ENCODE measurements around the gene WNT2B. TPM values are rescaled to one million over a fixed set of nuclear protein-coding genes. Genes with fewer than 3 reads are reported as not detected.
A peak's percentile ranks its signal among the peaks of the same experiment; 100 is the strongest.

The WNT2B gene
- total RNA-seq, 1 experiment from 2014 or later, result 1.6 TPM

- ATAC-seq, result no peak
- Histone ChIP-seq H3K27me3 (ENCODE audit: control insufficient read depth, insufficient read depth, low read length) (no peaks in the 10 kb centered on the region), H3K9me3 (ENCODE audit: control insufficient read depth, insufficient read depth, low read depth, low read length) (no peaks in the 10 kb centered on the region), H3K36me3 (ENCODE audit: control insufficient read depth, insufficient read depth, low read length) (peaks cover 3% of the 10 kb centered on the region; the same call in 1 of the 2 replicates), H3K27ac (ENCODE audit: low read length) (no peak overlapping the region), H3K4me1 (ENCODE audit: control insufficient read depth, insufficient read depth, low read length) (no peaks in the 10 kb centered on the region), H3K4me3 (ENCODE audit: low read depth in 2 of 2, low read length in 2 of 2) (no peak overlapping the region)
- intact Hi-C loops (cut with micrococcal nuclease; ENCODE audit: unreplicated experiment) (no loop called here), in situ Hi-C loops (cut with HindIII; ENCODE audit: low pct_unique_long_range_greater_than_20kb, low sequenced_read_pairs) (no loop called here)
- TF ChIP-seq CTCF (IDR thresholded peaks at IDR 0.05) (no peak), TCF7L2 (IDR thresholded peaks at IDR 0.05; ENCODE audit: low read depth, low read length) (no peak), SIN3A (IDR thresholded peaks at IDR 0.05; ENCODE audit: borderline replicate concordance, insufficient read depth, low read depth, low read length) (no peak), REST (IDR thresholded peaks at IDR 0.05; ENCODE audit: insufficient read depth in 1 of 2, low read depth in 2 of 2, low read length in 1 of 2) (no peak), POLR2AphosphoS5 (IDR thresholded peaks at IDR 0.05; ENCODE audit: low read depth, low read length) (no peak)
- BruUV-seq (replicated peaks), result no TSS peak
- CTCF ChIA-PET, result no interaction called here
- POLR2A ChIA-PET, result no interaction called here
- DNase-seq (ENCODE audit: low read depth, low spot score), result peak; percentile 4
Observed at GRCh38 chr1:112575154-112575804, 66.5 kb downstream of the WNT2B start.

GRCh38 chr1:112576240-112576639 lies 67.5 kb downstream of the WNT2B start:
- ATAC-seq (no peak), DNase-seq (ENCODE audit: low read depth, low spot score) (no peak)
- POLR2A ChIA-PET, result no interaction called here
- Histone ChIP-seq H3K27ac (ENCODE audit: low read length) (no peak overlapping the region), H3K9me3 (ENCODE audit: control insufficient read depth, insufficient read depth, low read depth, low read length) (no peaks in the 10 kb centered on the region), H3K36me3 (ENCODE audit: control insufficient read depth, insufficient read depth, low read length) (peaks cover 3% of the 10 kb centered on the region; the same call in 1 of the 2 replicates), H3K27me3 (ENCODE audit: control insufficient read depth, insufficient read depth, low read length) (no peaks in the 10 kb centered on the region), H3K4me1 (ENCODE audit: control insufficient read depth, insufficient read depth, low read length) (no peaks in the 10 kb centered on the region), H3K4me3 (ENCODE audit: low read depth in 2 of 2, low read length in 2 of 2) (no peak overlapping the region)
- CTCF ChIA-PET, result no interaction called here
- in situ Hi-C loops (cut with HindIII; ENCODE audit: low pct_unique_long_range_greater_than_20kb, low sequenced_read_pairs), result no loop called here
- TF ChIP-seq POLR2AphosphoS5 (IDR thresholded peaks at IDR 0.05; ENCODE audit: low read depth, low read length) (no peak), CTCF (IDR thresholded peaks at IDR 0.05) (no peak), TCF7L2 (IDR thresholded peaks at IDR 0.05; ENCODE audit: low read depth, low read length) (no peak)
- intact Hi-C loops (cut with micrococcal nuclease; ENCODE audit: unreplicated experiment), result no loop called here
- no TSS peak for BruUV-seq (replicated peaks)

Small RNA genes lying within 50 kb of the gene (microRNA-seq; reads per million reads assigned to microRNA genes)
- not detected for gene MIR4256 (ENCODE audit: unreplicated experiment)

Other genes starting within 250 kb of the WNT2B start
- 18.4 TPM for gene CTTNBP2NL, start 112.8 kb upstream of the WNT2B start, total RNA-seq (2021; ENCODE audit: unreplicated experiment)
- 13.4 TPM for gene ST7L, start 110.2 kb downstream of the WNT2B start, total RNA-seq (2021; ENCODE audit: unreplicated experiment)
- gene CAPZA1, start 110.9 kb downstream of the WNT2B start, total RNA-seq (2021; ENCODE audit: unreplicated experiment), result 128 TPM
- 106 TPM for gene MOV10, start 165.7 kb downstream of the WNT2B start, total RNA-seq (2021; ENCODE audit: unreplicated experiment)
- 197 TPM for gene RHOC, start 198.2 kb downstream of the WNT2B start, total RNA-seq (2021; ENCODE audit: unreplicated experiment)
- 0.51 TPM for gene PPM1J, start 206.4 kb downstream of the WNT2B start, total RNA-seq (2021; ENCODE audit: unreplicated experiment)

Data from Panc1 (cell line).